A549 (cell line): Measurements from ENCODE around the gene PPP1R12C.

Experiments
- CTCF ChIP-seq: fragments of >200 bp; sonication (Bioruptor Twin); formaldehyde crosslinking; IDR thresholded peaks from 3 replicates; pipeline ENCODE4 v1.5.1; 2016
- ZFP36 ChIP-seq: fragments of 450-650 bp; IDR thresholded peaks from 2 replicates; pipeline ENCODE4 v1.6.1; 2014; ENCODE audit warnings: borderline replicate concordance; ENCODE audit not compliant: partially characterized antibody

GRCh38 chr19:55058781-55059610 lies 58.4 kb downstream of the PPP1R12C start:
- TF ChIP-seq CTCF (no peak), ZFP36 (no peak)
